HEK293 (cell line): Measurements from ENCODE around the gene C1orf52.

Source experiments
- BCL11A ChIP-seq: fragments of 450-650 bp; formaldehyde crosslinking; IDR thresholded peaks from 2 replicates; pipeline ENCODE4 v1.5.1; 2016; ENCODE audit warnings: low read depth, missing biosample characterization, missing genetic modification characterization
- MEIS1 ChIP-seq: sonication (generic); formaldehyde crosslinking; IDR thresholded peaks from 2 replicates; pipeline ENCODE4 v1.8.1; 2022; ENCODE audit warnings: missing genetic modification reagents, mild to moderate bottlenecking, borderline replicate concordance
- PRDM4 ChIP-seq: fragments of 450-650 bp; formaldehyde crosslinking; IDR thresholded peaks from 2 replicates; pipeline ENCODE4 v1.5.1; 2017; ENCODE audit warnings: missing biosample characterization, missing genetic modification characterization
- SALL2 ChIP-seq: fragments of 450-650 bp; formaldehyde crosslinking; IDR thresholded peaks from 2 replicates; pipeline ENCODE4 v1.5.0; 2017; ENCODE audit warnings: missing biosample characterization, mild to moderate bottlenecking, missing genetic modification characterization, borderline replicate concordance
- TCF7L2 ChIP-seq: IDR thresholded peaks from 2 replicates; pipeline ENCODE4 v1.6.1; 2011; ENCODE audit warnings: low read depth, mild to moderate bottlenecking, inconsistent platforms, low read length, moderate library complexity, borderline replicate concordance
- ZBTB20 ChIP-seq: fragments of 450-650 bp; formaldehyde crosslinking; IDR thresholded peaks from 2 replicates; pipeline ENCODE4 v1.5.1; 2016; ENCODE audit warnings: missing biosample characterization, missing genetic modification characterization
- ZNF10 ChIP-seq: fragments of 450-650 bp; formaldehyde crosslinking; IDR thresholded peaks from 2 replicates; pipeline ENCODE4 v1.5.1; 2017; ENCODE audit warnings: missing biosample characterization, missing genetic modification characterization
- ZNF121 ChIP-seq: fragments of 450-650 bp; formaldehyde crosslinking; IDR thresholded peaks from 2 replicates; pipeline ENCODE4 v1.5.1; 2016; ENCODE audit warnings: missing biosample characterization, missing genetic modification characterization
- ZNF19 ChIP-seq: fragments of 450-650 bp; formaldehyde crosslinking; IDR thresholded peaks from 2 replicates; pipeline ENCODE4; 2016; ENCODE audit warnings: missing biosample characterization, missing genetic modification characterization, low read depth
- ZNF23 ChIP-seq: fragments of 450-650 bp; formaldehyde crosslinking; IDR thresholded peaks from 2 replicates; pipeline ENCODE4 v1.5.1; 2016; ENCODE audit warnings: missing biosample characterization, missing genetic modification characterization, borderline replicate concordance
- ZNF24 ChIP-seq: fragments of 450-650 bp; formaldehyde crosslinking; IDR thresholded peaks from 2 replicates; pipeline ENCODE4 v1.5.1; 2016; ENCODE audit warnings: missing biosample characterization, missing genetic modification characterization
- ZNF335 ChIP-seq: fragments of 450-650 bp; formaldehyde crosslinking; conservative IDR thresholded peaks from 2 replicates; pipeline ENCODE4 v1.5.1; 2016; ENCODE audit warnings: missing biosample characterization, missing genetic modification characterization
- ZNF341 ChIP-seq: fragments of 450-650 bp; formaldehyde crosslinking; IDR thresholded peaks from 2 replicates; pipeline ENCODE4; 2016; ENCODE audit warnings: low read depth, missing biosample characterization, missing genetic modification characterization
- ZNF354C ChIP-seq: fragments of 450-650 bp; formaldehyde crosslinking; IDR thresholded peaks from 2 replicates; pipeline ENCODE4 v1.5.1; 2016; ENCODE audit warnings: missing biosample characterization, missing genetic modification characterization, low read depth, borderline replicate concordance
- ZNF426 ChIP-seq: fragments of 450-650 bp; formaldehyde crosslinking; IDR thresholded peaks from 2 replicates; pipeline ENCODE4 v1.5.1; 2017; ENCODE audit warnings: missing biosample characterization, missing genetic modification characterization, mild to moderate bottlenecking, inconsistent platforms, moderate library complexity
- ZNF521 ChIP-seq: fragments of 450-650 bp; formaldehyde crosslinking; IDR thresholded peaks from 2 replicates; pipeline ENCODE4 v1.5.1; 2017; ENCODE audit warnings: missing biosample characterization, mild to moderate bottlenecking, missing genetic modification characterization
- ZNF561 ChIP-seq: fragments of 450-650 bp; IDR thresholded peaks from 2 replicates; pipeline ENCODE4 v1.5.1; 2018; ENCODE audit warnings: missing biosample characterization, missing genetic modification characterization, borderline replicate concordance
- ZNF596 ChIP-seq: fragments of 450-650 bp; IDR thresholded peaks from 2 replicates; pipeline ENCODE4 v1.5.0; 2018; ENCODE audit warnings: missing biosample characterization, mild to moderate bottlenecking, missing genetic modification characterization, moderate library complexity
- ZNF600 ChIP-seq: fragments of 450-650 bp; formaldehyde crosslinking; IDR thresholded peaks from 2 replicates; pipeline ENCODE4 v1.5.1; 2016; ENCODE audit warnings: missing biosample characterization, missing genetic modification characterization
- ZNF610 ChIP-seq: fragments of 450-650 bp; formaldehyde crosslinking; IDR thresholded peaks from 2 replicates; pipeline ENCODE4 v1.5.1; 2016; ENCODE audit warnings: missing biosample characterization, missing genetic modification characterization, borderline replicate concordance
- ZNF645 ChIP-seq: fragments of 450-650 bp; formaldehyde crosslinking; IDR thresholded peaks from 2 replicates; pipeline ENCODE4; 2016; ENCODE audit warnings: missing biosample characterization, missing genetic modification characterization
- ZNF76 ChIP-seq: fragments of 450-650 bp; formaldehyde crosslinking; IDR thresholded peaks from 2 replicates; pipeline ENCODE4; 2016; ENCODE audit warnings: low read depth, missing biosample characterization, missing genetic modification characterization, borderline replicate concordance
- ZNF777 ChIP-seq: fragments of 450-650 bp; formaldehyde crosslinking; IDR thresholded peaks from 2 replicates; pipeline ENCODE4 v1.5.1; 2017; ENCODE audit warnings: missing biosample characterization, missing genetic modification characterization, borderline replicate concordance
- ZNF837 ChIP-seq: fragments of 450-650 bp; formaldehyde crosslinking; IDR thresholded peaks from 2 replicates; pipeline ENCODE4 v1.5.1; 2016; ENCODE audit warnings: missing biosample characterization, missing genetic modification characterization
- ZSCAN23 ChIP-seq: fragments of 450-650 bp; formaldehyde crosslinking; IDR thresholded peaks from 2 replicates; pipeline ENCODE4 v1.5.1; 2016; ENCODE audit warnings: missing biosample characterization, missing genetic modification characterization
- TF ChIP-seq, protein P1 (sequence below): fragments of 450-650 bp; formaldehyde crosslinking; IDR thresholded peaks from 2 replicates; pipeline ENCODE4 v1.5.1; 2016; ENCODE audit warnings: missing biosample characterization, missing genetic modification characterization, low read depth
- TF ChIP-seq, protein P2 (sequence below): fragments of 450-650 bp; formaldehyde crosslinking; IDR thresholded peaks from 2 replicates; pipeline ENCODE4 v1.5.1; 2017; ENCODE audit warnings: missing biosample characterization, missing genetic modification characterization
- TF ChIP-seq, protein P3 (sequence below): fragments of 450-650 bp; formaldehyde crosslinking; IDR thresholded peaks from 2 replicates; pipeline ENCODE4 v1.5.1; 2016; ENCODE audit warnings: missing biosample characterization, missing genetic modification characterization, borderline replicate concordance
- TF ChIP-seq, protein P4 (sequence below): sonication (generic); formaldehyde crosslinking; IDR thresholded peaks from 2 replicates; pipeline ENCODE4 v1.8.1; 2022; ENCODE audit warnings: mild to moderate bottlenecking, moderate library complexity, missing genetic modification reagents

Gene C1orf52

GRCh38 chr1:85297855-85298629 is 38.6 kb upstream of the C1orf52 start (continued):
- TF ChIP-seq SALL2 (tag by site-specific recombination) (no peak), PRDM4 (tag by site-specific recombination) (peak; percentile 94), ZNF335 (peak; percentile 69; the same call in 1 of the 2 replicates), ZNF121 (tag by site-specific recombination) (no peak), ZNF521 (tag by site-specific recombination) (no peak), ZNF76 (tag by site-specific recombination) (no peak), ZNF23 (no peak), ZNF24 (tag by site-specific recombination) (peak; percentile 94), ZSCAN23 (tag by site-specific recombination) (peak; percentile 93), BCL11A (peak; percentile 96), MEIS1 (no peak), ZNF645 (no peak), TCF7L2 (no peak), ZNF777 (tag by site-specific recombination) (no peak), ZNF426 (no peak), ZNF596 (peak; percentile 78), ZNF610 (tag by site-specific recombination) (peak; percentile 77; the same call in 1 of the 2 replicates), ZNF600 (tag by site-specific recombination) (peak; percentile 94), ZBTB20 (tag by site-specific recombination) (peak; percentile 32; the same call in 1 of the 2 replicates), ZNF19 (tag by site-specific recombination) (0 out of 2 replicates have a peak, but pooled peaks have one; percentile 83), ZNF341 (tag by site-specific recombination) (peak; percentile 81), ZNF561 (peak; percentile 98), ZNF10 (tag by site-specific recombination) (peak; percentile 77), ZNF837 (tag by site-specific recombination) (peak; percentile 19; the same call in 1 of the 2 replicates), ZNF354C (tag by site-specific recombination) (no peak)
- TF ChIP-seq, protein P1, sequence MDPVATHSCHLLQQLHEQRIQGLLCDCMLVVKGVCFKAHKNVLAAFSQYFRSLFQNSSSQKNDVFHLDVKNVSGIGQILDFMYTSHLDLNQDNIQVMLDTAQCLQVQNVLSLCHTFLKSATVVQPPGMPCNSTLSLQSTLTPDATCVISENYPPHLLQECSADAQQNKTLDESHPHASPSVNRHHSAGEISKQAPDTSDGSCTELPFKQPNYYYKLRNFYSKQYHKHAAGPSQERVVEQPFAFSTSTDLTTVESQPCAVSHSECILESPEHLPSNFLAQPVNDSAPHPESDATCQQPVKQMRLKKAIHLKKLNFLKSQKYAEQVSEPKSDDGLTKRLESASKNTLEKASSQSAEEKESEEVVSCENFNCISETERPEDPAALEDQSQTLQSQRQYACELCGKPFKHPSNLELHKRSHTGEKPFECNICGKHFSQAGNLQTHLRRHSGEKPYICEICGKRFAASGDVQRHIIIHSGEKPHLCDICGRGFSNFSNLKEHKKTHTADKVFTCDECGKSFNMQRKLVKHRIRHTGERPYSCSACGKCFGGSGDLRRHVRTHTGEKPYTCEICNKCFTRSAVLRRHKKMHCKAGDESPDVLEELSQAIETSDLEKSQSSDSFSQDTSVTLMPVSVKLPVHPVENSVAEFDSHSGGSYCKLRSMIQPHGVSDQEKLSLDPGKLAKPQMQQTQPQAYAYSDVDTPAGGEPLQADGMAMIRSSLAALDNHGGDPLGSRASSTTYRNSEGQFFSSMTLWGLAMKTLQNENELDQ (tag by site-specific recombination): no peak; the same call in 1 of the 2 replicates
- TF ChIP-seq, protein P2, sequence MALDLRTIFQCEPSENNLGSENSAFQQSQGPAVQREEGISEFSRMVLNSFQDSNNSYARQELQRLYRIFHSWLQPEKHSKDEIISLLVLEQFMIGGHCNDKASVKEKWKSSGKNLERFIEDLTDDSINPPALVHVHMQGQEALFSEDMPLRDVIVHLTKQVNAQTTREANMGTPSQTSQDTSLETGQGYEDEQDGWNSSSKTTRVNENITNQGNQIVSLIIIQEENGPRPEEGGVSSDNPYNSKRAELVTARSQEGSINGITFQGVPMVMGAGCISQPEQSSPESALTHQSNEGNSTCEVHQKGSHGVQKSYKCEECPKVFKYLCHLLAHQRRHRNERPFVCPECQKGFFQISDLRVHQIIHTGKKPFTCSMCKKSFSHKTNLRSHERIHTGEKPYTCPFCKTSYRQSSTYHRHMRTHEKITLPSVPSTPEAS (tag by site-specific recombination): peak; percentile 94
- TF ChIP-seq, protein P3, sequence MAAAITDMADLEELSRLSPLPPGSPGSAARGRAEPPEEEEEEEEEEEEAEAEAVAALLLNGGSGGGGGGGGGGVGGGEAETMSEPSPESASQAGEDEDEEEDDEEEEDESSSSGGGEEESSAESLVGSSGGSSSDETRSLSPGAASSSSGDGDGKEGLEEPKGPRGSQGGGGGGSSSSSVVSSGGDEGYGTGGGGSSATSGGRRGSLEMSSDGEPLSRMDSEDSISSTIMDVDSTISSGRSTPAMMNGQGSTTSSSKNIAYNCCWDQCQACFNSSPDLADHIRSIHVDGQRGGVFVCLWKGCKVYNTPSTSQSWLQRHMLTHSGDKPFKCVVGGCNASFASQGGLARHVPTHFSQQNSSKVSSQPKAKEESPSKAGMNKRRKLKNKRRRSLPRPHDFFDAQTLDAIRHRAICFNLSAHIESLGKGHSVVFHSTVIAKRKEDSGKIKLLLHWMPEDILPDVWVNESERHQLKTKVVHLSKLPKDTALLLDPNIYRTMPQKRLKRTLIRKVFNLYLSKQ: no peak
- TF ChIP-seq, protein P4, sequence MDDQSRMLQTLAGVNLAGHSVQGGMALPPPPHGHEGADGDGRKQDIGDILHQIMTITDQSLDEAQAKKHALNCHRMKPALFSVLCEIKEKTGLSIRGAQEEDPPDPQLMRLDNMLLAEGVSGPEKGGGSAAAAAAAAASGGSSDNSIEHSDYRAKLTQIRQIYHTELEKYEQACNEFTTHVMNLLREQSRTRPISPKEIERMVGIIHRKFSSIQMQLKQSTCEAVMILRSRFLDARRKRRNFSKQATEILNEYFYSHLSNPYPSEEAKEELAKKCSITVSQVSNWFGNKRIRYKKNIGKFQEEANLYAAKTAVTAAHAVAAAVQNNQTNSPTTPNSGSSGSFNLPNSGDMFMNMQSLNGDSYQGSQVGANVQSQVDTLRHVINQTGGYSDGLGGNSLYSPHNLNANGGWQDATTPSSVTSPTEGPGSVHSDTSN (CRISPR knock-in tag): no peak
